Mesothelial cell of epicardium (in vitro differentiated cells): ENCODE measurements around the gene FARP2. TPM values are rescaled to one million over a fixed set of nuclear protein-coding genes. Genes with fewer than 3 reads are reported as not detected.

ENCODE experiments used
- DNase-seq, 2 experiments: peaks; one replicate each; pipeline ENCODE4 v3.0.0; 2021; ENCODE audit warnings: low spot score in 2 of 2; ENCODE audit not compliant: unreplicated experiment in 2 of 2
- H3K27ac Mint-ChIP-seq: 2 replicates; pipeline ENCODE4 v1.8.0; 2021; ENCODE audit warnings: mixed read lengths
- H3K27me3 Mint-ChIP-seq: 2 replicates; pipeline ENCODE4 v1.8.0; 2021; ENCODE audit warnings: low read depth, mixed read lengths
- H3K36me3 Mint-ChIP-seq: 2 replicates; pipeline ENCODE4 v1.8.0; 2021; ENCODE audit warnings: mixed read lengths
- H3K4me1 Mint-ChIP-seq: 2 replicates; pipeline ENCODE4 v1.8.0; 2021; ENCODE audit warnings: mixed read lengths
- H3K4me3 Mint-ChIP-seq: 2 replicates; pipeline ENCODE4 v1.8.0; 2021; ENCODE audit warnings: mild to moderate bottlenecking, moderate library complexity, mixed read lengths
- H3K9me3 Mint-ChIP-seq: 2 replicates; pipeline ENCODE4 v1.8.0; 2021; ENCODE audit warnings: mixed read lengths
- total RNA-seq: library from RNA; stranded (reverse); gene quantifications from 3 replicates; pipeline ENCODE4 v1.2.1, GENCODE V29; 2021
- TF ChIP-seq, protein P1 (sequence below): fragments of 200-600 bp; sonication (generic); IDR thresholded peaks from one replicate; pipeline ENCODE4 v1.5.0; 2021; ENCODE audit warnings: antibody characterized with exemption; ENCODE audit not compliant: unreplicated experiment

Gene FARP2
- total RNA-seq, 1 donor from 2014 or later = 54.9 TPM

DNA sequence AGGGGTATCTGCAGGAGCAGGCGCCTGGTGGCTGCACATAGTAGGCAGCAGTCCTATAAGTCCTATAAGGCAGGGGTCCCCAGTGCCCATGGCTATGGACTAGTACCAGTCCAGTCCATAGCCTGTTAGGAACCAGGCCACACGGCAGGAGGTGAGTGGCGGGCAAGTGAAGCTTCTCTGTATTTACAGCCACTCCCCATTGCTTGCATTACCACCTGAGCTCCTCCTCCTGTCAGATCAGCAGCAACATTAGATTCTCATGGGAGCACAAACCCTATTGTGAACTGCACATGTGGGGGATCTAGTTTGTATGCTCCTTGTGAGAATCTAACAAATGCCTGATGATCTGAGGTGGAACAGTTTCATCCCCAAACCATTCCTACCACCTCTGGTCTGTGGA lies 119.2 kb downstream of the FARP2 start:
- TF ChIP-seq, protein P1, sequence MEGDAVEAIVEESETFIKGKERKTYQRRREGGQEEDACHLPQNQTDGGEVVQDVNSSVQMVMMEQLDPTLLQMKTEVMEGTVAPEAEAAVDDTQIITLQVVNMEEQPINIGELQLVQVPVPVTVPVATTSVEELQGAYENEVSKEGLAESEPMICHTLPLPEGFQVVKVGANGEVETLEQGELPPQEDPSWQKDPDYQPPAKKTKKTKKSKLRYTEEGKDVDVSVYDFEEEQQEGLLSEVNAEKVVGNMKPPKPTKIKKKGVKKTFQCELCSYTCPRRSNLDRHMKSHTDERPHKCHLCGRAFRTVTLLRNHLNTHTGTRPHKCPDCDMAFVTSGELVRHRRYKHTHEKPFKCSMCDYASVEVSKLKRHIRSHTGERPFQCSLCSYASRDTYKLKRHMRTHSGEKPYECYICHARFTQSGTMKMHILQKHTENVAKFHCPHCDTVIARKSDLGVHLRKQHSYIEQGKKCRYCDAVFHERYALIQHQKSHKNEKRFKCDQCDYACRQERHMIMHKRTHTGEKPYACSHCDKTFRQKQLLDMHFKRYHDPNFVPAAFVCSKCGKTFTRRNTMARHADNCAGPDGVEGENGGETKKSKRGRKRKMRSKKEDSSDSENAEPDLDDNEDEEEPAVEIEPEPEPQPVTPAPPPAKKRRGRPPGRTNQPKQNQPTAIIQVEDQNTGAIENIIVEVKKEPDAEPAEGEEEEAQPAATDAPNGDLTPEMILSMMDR = no peak
- no peak overlapping the region for H3K4me3 Mint-ChIP-seq
- peaks cover 10% of the 10 kb centered on the region for H3K27me3 Mint-ChIP-seq
- no peak overlapping the region for H3K27ac Mint-ChIP-seq
- H3K36me3 Mint-ChIP-seq = peaks cover 3% of the 10 kb centered on the region
- no peaks in the 10 kb centered on the region for H3K9me3 Mint-ChIP-seq
- DNase-seq = no peak
- H3K4me1 Mint-ChIP-seq = no peaks in the 10 kb centered on the region

DNA sequence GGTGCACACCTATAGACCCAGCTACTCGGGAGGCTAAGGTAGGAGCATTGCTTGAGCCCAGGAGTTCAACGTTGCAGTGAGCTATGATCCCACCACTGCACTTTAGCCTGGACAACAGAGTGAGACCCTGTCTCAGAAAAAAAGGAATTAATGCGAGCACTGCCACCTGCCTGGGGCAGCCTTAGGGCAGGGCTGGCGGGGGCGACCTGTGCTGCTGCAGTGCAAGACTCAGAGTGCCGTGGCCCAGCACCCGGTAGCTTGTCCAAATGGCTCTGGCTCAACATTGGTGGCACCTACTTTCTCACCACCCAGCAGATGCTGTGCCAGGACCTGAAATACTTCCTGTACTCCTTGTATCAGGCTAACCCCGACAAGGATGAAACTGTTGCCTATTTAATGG lies 122.1 kb downstream of the FARP2 start:
- no peak for DNase-seq
- TF ChIP-seq, protein P1 = no peak
- Mint-ChIP-seq H3K27ac (no peak overlapping the region), H3K36me3 (peaks cover 3% of the 10 kb centered on the region), H3K4me3 (no peak overlapping the region), H3K27me3 (no peaks in the 10 kb centered on the region), H3K9me3 (no peaks in the 10 kb centered on the region), H3K4me1 (no peaks in the 10 kb centered on the region)

- no peak for DNase-seq
- Mint-ChIP-seq H3K9me3 (no peaks in the 10 kb centered on the region), H3K27me3 (no peaks in the 10 kb centered on the region), H3K4me3 (no peak overlapping the region), H3K27ac (no peak overlapping the region), H3K36me3 (peaks cover 3% of the 10 kb centered on the region), H3K4me1 (no peaks in the 10 kb centered on the region)
- TF ChIP-seq, protein P1 = no peak
Observed at GRCh38 chr2:241479026-241479898, 123.2 kb downstream of the FARP2 start.

GRCh38 chr2:241481687-241482086 lies 125.6 kb downstream of the FARP2 start:
- TF ChIP-seq, protein P1 = no peak
- no peaks in the 10 kb centered on the region for H3K9me3 Mint-ChIP-seq
- H3K36me3 Mint-ChIP-seq = peaks cover 3% of the 10 kb centered on the region
- no peaks in the 10 kb centered on the region for H3K4me1 Mint-ChIP-seq
- no peak overlapping the region for H3K27ac Mint-ChIP-seq
- DNase-seq = no peak
- no peaks in the 10 kb centered on the region for H3K27me3 Mint-ChIP-seq
- no peak overlapping the region for H3K4me3 Mint-ChIP-seq

DNA sequence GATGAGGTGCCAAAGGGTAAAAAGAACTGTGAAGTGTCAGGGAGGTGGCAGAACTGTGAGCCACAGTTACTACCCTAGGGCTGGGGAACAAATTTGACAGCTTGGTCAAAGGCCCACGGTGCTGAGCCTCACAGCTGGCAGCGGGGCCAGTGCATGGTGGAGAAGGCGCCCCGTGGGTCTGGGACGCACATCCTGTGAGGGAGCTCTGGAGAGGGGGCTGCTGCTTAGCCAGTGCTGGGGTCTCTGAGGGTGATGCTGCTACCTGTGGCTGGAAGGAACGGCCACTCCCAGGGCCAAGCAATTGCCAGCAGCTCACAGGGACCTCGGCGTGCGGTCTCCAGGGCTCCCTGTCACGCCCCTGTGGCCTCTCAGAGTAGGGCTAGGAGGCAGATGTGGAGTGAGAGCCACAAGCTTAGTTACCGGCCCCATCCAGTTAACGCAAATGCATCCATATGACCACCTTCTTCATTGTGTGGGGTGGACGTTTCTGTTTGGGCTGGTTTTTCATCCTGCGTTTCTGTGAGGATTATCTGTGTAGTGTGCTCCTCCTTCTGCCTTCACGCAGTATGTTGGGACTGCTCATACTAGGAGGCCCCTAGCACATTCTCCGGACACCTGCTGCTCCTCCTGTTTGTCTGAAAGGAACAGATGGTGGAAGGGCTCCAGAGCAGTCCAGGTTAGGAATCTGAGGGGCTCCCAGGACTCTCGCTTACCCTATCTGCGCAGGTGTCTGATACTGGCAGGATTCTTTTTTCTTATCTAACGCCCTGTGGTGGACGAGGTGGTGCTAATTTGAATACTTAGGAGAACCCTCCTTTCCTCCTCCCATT lies 126.3 kb downstream of the FARP2 start:
- Mint-ChIP-seq H3K36me3 (peaks cover 3% of the 10 kb centered on the region), H3K4me3 (no peak overlapping the region), H3K27ac (no peak overlapping the region), H3K4me1 (no peaks in the 10 kb centered on the region), H3K27me3 (no peaks in the 10 kb centered on the region), H3K9me3 (no peaks in the 10 kb centered on the region)
- no peak for DNase-seq
- TF ChIP-seq, protein P1 = no peak
